HepG2 (cell line): ENCODE results near the gene USP35. TPM values are rescaled to one million over a fixed set of nuclear protein-coding genes. Genes with fewer than 3 reads are reported as not detected.

Experiments used
- ARNTL ChIP-seq: sonication (generic); formaldehyde crosslinking; IDR thresholded peaks from 2 replicates; pipeline ENCODE4 v1.4.0; 2020; ENCODE audit warnings: mild to moderate bottlenecking, missing genetic modification reagents
- KLF12 ChIP-seq: sonication (generic); formaldehyde crosslinking; IDR thresholded peaks from 2 replicates; pipeline ENCODE4 v1.4.0; 2020; ENCODE audit warnings: missing genetic modification reagents, borderline replicate concordance
- MEIS2 ChIP-seq: sonication (generic); formaldehyde crosslinking; IDR thresholded peaks from 2 replicates; pipeline ENCODE4 v1.9.0; 2021; ENCODE audit warnings: mild to moderate bottlenecking, missing genetic modification reagents
- PHF20 ChIP-seq: sonication (generic); formaldehyde crosslinking; IDR thresholded peaks from 2 replicates; pipeline ENCODE4 v1.5.0; 2020; ENCODE audit warnings: mild to moderate bottlenecking, missing genetic modification reagents
- SIN3B ChIP-seq: fragments of 150-350 bp; IDR thresholded peaks from 2 replicates; pipeline ENCODE4 v1.6.1; 2014; ENCODE audit warnings: low read length
- SRF ChIP-seq: IDR thresholded peaks from 2 replicates; pipeline ENCODE4 v1.6.1; 2011; ENCODE audit warnings: mild to moderate bottlenecking, low read depth, low read length, moderate library complexity
- TP53 ChIP-seq: sonication (generic); formaldehyde crosslinking; conservative IDR thresholded peaks from 2 replicates; pipeline ENCODE4 v1.4.0; 2020; ENCODE audit warnings: missing genetic modification reagents
- ZNF329 ChIP-seq: sonication (generic); formaldehyde crosslinking; IDR thresholded peaks from 2 replicates; pipeline ENCODE4 v1.9.0; 2021; ENCODE audit warnings: low read depth, mild to moderate bottlenecking, missing genetic modification reagents
- ZNF546 ChIP-seq: sonication (generic); formaldehyde crosslinking; conservative IDR thresholded peaks from 2 replicates; pipeline ENCODE4 v1.8.1; 2023; ENCODE audit warnings: mild to moderate bottlenecking, missing genetic modification reagents
- ZSCAN9 ChIP-seq: IDR thresholded peaks from 2 replicates; pipeline ENCODE4 v1.6.1; 2016; ENCODE audit warnings: borderline replicate concordance
- polyA plus RNA-seq, 8 experiments: library from polyadenylated mRNA; depleted of rRNA in 3 of 8; stranded (reverse) in 7 of 8; unstranded in 1 of 8; fragments of >200 nt; fragmentation: Illumina TruSeq in 4 of 8; extraction: Trizol in 4 of 8; gene quantifications; 2 replicates each; pipeline versions ENCODE4 v1.2.1 to v1.2.3, GENCODE V29; 2011 to 2016; ENCODE audit warnings: low read depth in 4 of 8, missing spikeins in 1 of 8, mixed read lengths in 1 of 8; ENCODE audit not compliant: insufficient read depth in 1 of 8
- total RNA-seq, 5 experiments: library from RNA; depleted of rRNA; stranded (reverse); fragments of >200 nt; fragmentation: Illumina TruSeq; extraction: Trizol; gene quantifications; 2 replicates each; pipeline ENCODE4 v1.2.3, GENCODE V29; 2016; ENCODE audit warnings: low read depth in 1 of 5
- TF ChIP-seq, protein P1 (sequence below): sonication (generic); formaldehyde crosslinking; IDR thresholded peaks from 2 replicates; pipeline ENCODE4; 2020; ENCODE audit warnings: missing genetic modification reagents, mild to moderate bottlenecking, borderline replicate concordance
- TF ChIP-seq, protein P2 (sequence below): sonication (generic); formaldehyde crosslinking; conservative IDR thresholded peaks from 2 replicates; pipeline ENCODE4 v1.8.0; 2022; ENCODE audit warnings: missing genetic modification reagents
- TF ChIP-seq, protein P3 (sequence below): sonication (generic); formaldehyde crosslinking; conservative IDR thresholded peaks from 2 replicates; pipeline ENCODE4 v1.4.0; 2020; ENCODE audit warnings: missing genetic modification reagents
- TF ChIP-seq, protein P4 (sequence below): sonication (generic); formaldehyde crosslinking; IDR thresholded peaks from 2 replicates; pipeline ENCODE4 v1.4.0; 2020; ENCODE audit warnings: missing genetic modification reagents
- TF ChIP-seq, protein P5 (sequence below): sonication (generic); formaldehyde crosslinking; IDR thresholded peaks from 2 replicates; pipeline ENCODE4 v1.9.0; 2021; ENCODE audit warnings: missing genetic modification reagents, borderline replicate concordance

USP35 gene
- total and polyA plus RNA-seq, 2 of the 13 experiments (the other 11 are each of a cell fraction or from before 2014, with no cell fraction given), result 4.6 to 7.7 TPM

DNA sequence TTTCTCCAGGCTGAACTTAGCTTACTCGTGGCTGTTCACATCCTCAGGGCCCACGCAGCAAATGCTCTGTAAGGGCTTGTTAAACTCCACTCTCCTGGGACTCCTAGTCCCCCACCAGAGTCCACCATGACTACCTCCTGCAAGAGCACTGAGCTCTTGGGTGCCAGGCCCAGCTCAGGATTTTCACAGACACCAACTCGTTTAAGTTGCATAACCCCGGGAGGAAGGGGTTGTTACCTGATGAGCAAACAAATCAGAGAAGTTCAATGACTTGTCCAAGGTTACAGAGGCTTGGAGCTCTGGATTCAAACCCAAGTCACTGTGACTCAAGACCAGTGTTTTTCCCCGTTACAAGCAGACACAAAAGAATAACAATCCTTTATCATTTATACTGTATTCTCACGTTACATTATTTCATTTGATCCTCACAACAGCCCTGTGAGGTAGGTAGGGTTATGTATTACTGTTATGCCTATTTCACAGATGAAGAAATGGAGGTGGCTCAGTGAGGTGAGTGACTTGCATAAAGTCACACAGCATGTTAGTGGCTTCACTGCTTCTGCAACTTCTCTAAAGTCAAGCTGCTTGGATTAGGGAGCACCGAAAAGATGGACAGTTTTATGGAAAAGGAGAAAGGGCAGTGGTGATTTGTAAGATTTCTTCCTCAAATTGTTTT is 17.7 kb upstream of the USP35 start (continued):
- TF ChIP-seq, protein P1, sequence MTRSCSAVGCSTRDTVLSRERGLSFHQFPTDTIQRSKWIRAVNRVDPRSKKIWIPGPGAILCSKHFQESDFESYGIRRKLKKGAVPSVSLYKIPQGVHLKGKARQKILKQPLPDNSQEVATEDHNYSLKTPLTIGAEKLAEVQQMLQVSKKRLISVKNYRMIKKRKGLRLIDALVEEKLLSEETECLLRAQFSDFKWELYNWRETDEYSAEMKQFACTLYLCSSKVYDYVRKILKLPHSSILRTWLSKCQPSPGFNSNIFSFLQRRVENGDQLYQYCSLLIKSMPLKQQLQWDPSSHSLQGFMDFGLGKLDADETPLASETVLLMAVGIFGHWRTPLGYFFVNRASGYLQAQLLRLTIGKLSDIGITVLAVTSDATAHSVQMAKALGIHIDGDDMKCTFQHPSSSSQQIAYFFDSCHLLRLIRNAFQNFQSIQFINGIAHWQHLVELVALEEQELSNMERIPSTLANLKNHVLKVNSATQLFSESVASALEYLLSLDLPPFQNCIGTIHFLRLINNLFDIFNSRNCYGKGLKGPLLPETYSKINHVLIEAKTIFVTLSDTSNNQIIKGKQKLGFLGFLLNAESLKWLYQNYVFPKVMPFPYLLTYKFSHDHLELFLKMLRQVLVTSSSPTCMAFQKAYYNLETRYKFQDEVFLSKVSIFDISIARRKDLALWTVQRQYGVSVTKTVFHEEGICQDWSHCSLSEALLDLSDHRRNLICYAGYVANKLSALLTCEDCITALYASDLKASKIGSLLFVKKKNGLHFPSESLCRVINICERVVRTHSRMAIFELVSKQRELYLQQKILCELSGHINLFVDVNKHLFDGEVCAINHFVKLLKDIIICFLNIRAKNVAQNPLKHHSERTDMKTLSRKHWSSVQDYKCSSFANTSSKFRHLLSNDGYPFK, result no peak
- TF ChIP-seq SRF, result no peak
- TF ChIP-seq, protein P2, sequence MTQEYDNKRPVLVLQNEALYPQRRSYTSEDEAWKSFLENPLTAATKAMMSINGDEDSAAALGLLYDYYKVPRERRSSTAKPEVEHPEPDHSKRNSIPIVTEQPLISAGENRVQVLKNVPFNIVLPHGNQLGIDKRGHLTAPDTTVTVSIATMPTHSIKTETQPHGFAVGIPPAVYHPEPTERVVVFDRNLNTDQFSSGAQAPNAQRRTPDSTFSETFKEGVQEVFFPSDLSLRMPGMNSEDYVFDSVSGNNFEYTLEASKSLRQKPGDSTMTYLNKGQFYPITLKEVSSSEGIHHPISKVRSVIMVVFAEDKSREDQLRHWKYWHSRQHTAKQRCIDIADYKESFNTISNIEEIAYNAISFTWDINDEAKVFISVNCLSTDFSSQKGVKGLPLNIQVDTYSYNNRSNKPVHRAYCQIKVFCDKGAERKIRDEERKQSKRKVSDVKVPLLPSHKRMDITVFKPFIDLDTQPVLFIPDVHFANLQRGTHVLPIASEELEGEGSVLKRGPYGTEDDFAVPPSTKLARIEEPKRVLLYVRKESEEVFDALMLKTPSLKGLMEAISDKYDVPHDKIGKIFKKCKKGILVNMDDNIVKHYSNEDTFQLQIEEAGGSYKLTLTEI (CRISPR knock-in tag), result no peak
- TF ChIP-seq SIN3B, result no peak
- TF ChIP-seq ZNF546 (CRISPR knock-in tag), result no peak
- TF ChIP-seq ZSCAN9, result no peak
- no peak for TF ChIP-seq KLF12 (CRISPR knock-in tag)
- no peak for TF ChIP-seq ARNTL (CRISPR knock-in tag)
- no peak for TF ChIP-seq PHF20 (CRISPR knock-in tag)
- no peak for TF ChIP-seq TP53 (CRISPR knock-in tag)
- TF ChIP-seq, protein P3, sequence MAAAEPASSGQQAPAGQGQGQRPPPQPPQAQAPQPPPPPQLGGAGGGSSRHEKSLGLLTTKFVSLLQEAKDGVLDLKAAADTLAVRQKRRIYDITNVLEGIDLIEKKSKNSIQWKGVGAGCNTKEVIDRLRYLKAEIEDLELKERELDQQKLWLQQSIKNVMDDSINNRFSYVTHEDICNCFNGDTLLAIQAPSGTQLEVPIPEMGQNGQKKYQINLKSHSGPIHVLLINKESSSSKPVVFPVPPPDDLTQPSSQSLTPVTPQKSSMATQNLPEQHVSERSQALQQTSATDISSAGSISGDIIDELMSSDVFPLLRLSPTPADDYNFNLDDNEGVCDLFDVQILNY (CRISPR knock-in tag), result no peak
- TF ChIP-seq ZNF329 (CRISPR knock-in tag), result no peak
- no peak for TF ChIP-seq MEIS2 (CRISPR knock-in tag)
- TF ChIP-seq, protein P4, sequence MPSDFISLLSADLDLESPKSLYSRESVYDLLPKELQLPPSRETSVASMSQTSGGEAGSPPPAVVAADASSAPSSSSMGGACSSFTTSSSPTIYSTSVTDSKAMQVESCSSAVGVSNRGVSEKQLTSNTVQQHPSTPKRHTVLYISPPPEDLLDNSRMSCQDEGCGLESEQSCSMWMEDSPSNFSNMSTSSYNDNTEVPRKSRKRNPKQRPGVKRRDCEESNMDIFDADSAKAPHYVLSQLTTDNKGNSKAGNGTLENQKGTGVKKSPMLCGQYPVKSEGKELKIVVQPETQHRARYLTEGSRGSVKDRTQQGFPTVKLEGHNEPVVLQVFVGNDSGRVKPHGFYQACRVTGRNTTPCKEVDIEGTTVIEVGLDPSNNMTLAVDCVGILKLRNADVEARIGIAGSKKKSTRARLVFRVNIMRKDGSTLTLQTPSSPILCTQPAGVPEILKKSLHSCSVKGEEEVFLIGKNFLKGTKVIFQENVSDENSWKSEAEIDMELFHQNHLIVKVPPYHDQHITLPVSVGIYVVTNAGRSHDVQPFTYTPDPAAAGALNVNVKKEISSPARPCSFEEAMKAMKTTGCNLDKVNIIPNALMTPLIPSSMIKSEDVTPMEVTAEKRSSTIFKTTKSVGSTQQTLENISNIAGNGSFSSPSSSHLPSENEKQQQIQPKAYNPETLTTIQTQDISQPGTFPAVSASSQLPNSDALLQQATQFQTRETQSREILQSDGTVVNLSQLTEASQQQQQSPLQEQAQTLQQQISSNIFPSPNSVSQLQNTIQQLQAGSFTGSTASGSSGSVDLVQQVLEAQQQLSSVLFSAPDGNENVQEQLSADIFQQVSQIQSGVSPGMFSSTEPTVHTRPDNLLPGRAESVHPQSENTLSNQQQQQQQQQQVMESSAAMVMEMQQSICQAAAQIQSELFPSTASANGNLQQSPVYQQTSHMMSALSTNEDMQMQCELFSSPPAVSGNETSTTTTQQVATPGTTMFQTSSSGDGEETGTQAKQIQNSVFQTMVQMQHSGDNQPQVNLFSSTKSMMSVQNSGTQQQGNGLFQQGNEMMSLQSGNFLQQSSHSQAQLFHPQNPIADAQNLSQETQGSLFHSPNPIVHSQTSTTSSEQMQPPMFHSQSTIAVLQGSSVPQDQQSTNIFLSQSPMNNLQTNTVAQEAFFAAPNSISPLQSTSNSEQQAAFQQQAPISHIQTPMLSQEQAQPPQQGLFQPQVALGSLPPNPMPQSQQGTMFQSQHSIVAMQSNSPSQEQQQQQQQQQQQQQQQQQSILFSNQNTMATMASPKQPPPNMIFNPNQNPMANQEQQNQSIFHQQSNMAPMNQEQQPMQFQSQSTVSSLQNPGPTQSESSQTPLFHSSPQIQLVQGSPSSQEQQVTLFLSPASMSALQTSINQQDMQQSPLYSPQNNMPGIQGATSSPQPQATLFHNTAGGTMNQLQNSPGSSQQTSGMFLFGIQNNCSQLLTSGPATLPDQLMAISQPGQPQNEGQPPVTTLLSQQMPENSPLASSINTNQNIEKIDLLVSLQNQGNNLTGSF, result no peak
- TF ChIP-seq, protein P5, sequence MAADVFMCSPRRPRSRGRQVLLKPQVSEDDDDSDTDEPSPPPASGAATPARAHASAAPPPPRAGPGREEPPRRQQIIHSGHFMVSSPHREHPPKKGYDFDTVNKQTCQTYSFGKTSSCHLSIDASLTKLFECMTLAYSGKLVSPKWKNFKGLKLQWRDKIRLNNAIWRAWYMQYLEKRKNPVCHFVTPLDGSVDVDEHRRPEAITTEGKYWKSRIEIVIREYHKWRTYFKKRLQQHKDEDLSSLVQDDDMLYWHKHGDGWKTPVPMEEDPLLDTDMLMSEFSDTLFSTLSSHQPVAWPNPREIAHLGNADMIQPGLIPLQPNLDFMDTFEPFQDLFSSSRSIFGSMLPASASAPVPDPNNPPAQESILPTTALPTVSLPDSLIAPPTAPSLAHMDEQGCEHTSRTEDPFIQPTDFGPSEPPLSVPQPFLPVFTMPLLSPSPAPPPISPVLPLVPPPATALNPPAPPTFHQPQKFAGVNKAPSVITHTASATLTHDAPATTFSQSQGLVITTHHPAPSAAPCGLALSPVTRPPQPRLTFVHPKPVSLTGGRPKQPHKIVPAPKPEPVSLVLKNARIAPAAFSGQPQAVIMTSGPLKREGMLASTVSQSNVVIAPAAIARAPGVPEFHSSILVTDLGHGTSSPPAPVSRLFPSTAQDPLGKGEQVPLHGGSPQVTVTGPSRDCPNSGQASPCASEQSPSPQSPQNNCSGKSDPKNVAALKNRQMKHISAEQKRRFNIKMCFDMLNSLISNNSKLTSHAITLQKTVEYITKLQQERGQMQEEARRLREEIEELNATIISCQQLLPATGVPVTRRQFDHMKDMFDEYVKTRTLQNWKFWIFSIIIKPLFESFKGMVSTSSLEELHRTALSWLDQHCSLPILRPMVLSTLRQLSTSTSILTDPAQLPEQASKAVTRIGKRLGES (CRISPR knock-in tag), result no peak
